Endodermal cell (in vitro differentiated cells): ENCODE data around the gene ZNF48. TPM values are rescaled to one million over a fixed set of nuclear protein-coding genes. Genes with fewer than 3 reads are reported as not detected.
A peak's percentile ranks its signal among the peaks of the same experiment; 100 is the strongest.

Source experiments
- DNase-seq: peaks from one replicate; pipeline ENCODE4 v3.0.0-alpha.2; 2017
- H3K27ac ChIP-seq: 2 replicates; pipeline ENCODE4 v1.5.1; 2013; ENCODE audit warnings: mild to moderate bottlenecking, low read depth, low read length, moderate library complexity
- H3K27me3 ChIP-seq: 2 replicates; pipeline ENCODE4 v1.6.1; 2013; ENCODE audit warnings: mild to moderate bottlenecking, low read length, moderate library complexity; ENCODE audit not compliant: insufficient read depth, control insufficient read depth, poor library complexity, severe bottlenecking
- H3K36me3 ChIP-seq: 2 replicates; pipeline ENCODE4 v1.7.0; 2013; ENCODE audit warnings: mild to moderate bottlenecking, low read length, moderate library complexity; ENCODE audit not compliant: control insufficient read depth, insufficient read depth
- H3K4me1 ChIP-seq: one replicate; pipeline ENCODE4 v1.7.0; 2013; ENCODE audit warnings: low read length; ENCODE audit not compliant: control insufficient read depth, insufficient read depth
- H3K4me3 ChIP-seq: 2 replicates; pipeline ENCODE4 v1.5.1; 2013; ENCODE audit warnings: mild to moderate bottlenecking, low read length, moderate library complexity
- H3K9ac ChIP-seq: 2 replicates; pipeline ENCODE4 v1.6.1; 2013; ENCODE audit warnings: mild to moderate bottlenecking, low read length, moderate library complexity; ENCODE audit not compliant: poor library complexity, severe bottlenecking; ENCODE audit errors: extremely low read depth
- H3K9me3 ChIP-seq: 2 replicates; pipeline ENCODE4 v1.6.1; 2013; ENCODE audit warnings: mild to moderate bottlenecking, low read length, moderate library complexity; ENCODE audit not compliant: control insufficient read depth
- H3K27ac Mint-ChIP-seq: 2 replicates; pipeline ENCODE4 v1.8.0; 2020; ENCODE audit warnings: mixed read lengths
- H3K27me3 Mint-ChIP-seq: 2 replicates; pipeline ENCODE4 v1.8.0; 2021; ENCODE audit warnings: mild to moderate bottlenecking, mixed read lengths; ENCODE audit not compliant: insufficient read depth
- H3K36me3 Mint-ChIP-seq: 2 replicates; pipeline ENCODE4 v1.8.0; 2020; ENCODE audit warnings: low read depth, mixed read lengths
- H3K4me1 Mint-ChIP-seq: 2 replicates; pipeline ENCODE4 v1.8.0; 2020; ENCODE audit warnings: mixed read lengths
- H3K4me3 Mint-ChIP-seq: 2 replicates; pipeline ENCODE4 v1.8.0; 2020; ENCODE audit warnings: mild to moderate bottlenecking, moderate library complexity, mixed read lengths
- H3K9me3 Mint-ChIP-seq: 2 replicates; pipeline ENCODE4 v1.8.0; 2020; ENCODE audit warnings: mild to moderate bottlenecking, mixed read lengths
- CTCF ChIP-seq: fragments of 200-600 bp; sonication (generic); conservative IDR thresholded peaks from 2 replicates; pipeline ENCODE4 v1.5.0; 2021; ENCODE audit warnings: antibody characterized with exemption, mild to moderate bottlenecking
- WGBS, 2 experiments: methylation state at CpG; one replicate each; pipeline versions ENCODE4 v1.1.5 to v1.1.7; 2013; ENCODE audit warnings: missing lambda C conversion rate in 2 of 2, mixed read lengths in 1 of 2; ENCODE audit not compliant: insufficient coverage in 1 of 2, insufficient read length in 1 of 2; 5-methylcytosine and 5-hydroxymethylcytosine counted together
- total RNA-seq, 2 donors: library from RNA; stranded (reverse); fragmentation: NEBNext Ultra II Directional in 1 of 2; extraction: Animal tissue kit (Norgen Biotek cat#: 25700) in 1 of 2; gene quantifications; 2 replicates in 1 of 2; 3 replicates in 1 of 2; pipeline ENCODE4 v1.2.1, GENCODE V29; 2021

Gene ZNF48
- total RNA-seq, 2 donors from 2014 or later = 40.1 to 58.4 TPM

- H3K9me3 ChIP-seq = no peaks in the 10 kb centered on the region
- peak overlapping the region; percentile 93 for H3K4me3 ChIP-seq
- H3K27me3 ChIP-seq = no peaks in the 10 kb centered on the region
- peak overlapping the region; percentile 96 for H3K9ac ChIP-seq
- Mint-ChIP-seq H3K27me3 (no peaks in the 10 kb centered on the region), H3K27ac (peak overlapping the region; percentile 99), H3K36me3 (peaks cover 43% of the 10 kb centered on the region), H3K4me3 (peak overlapping the region; percentile 96), H3K9me3 (no peaks in the 10 kb centered on the region), H3K4me1 (peaks cover 14% of the 10 kb centered on the region)
- H3K36me3 ChIP-seq = peaks cover 56% of the 10 kb centered on the region
- H3K27ac ChIP-seq = no peak overlapping the region
- peaks cover 9% of the 10 kb centered on the region for H3K4me1 ChIP-seq
- no peak for TF ChIP-seq CTCF
- DNase-seq = no peak
- 94 to 98% methylated on average over 13 to 23 of the region's 23 CpGs for WGBS, 2 experiments
These were observed 41.6 kb upstream of the ZNF48 start for GRCh38 chr16:30353438-30354129.

GRCh38 chr16:30354423-30355143 is 40.6 kb upstream of the ZNF48 start:
- Mint-ChIP-seq H3K9me3 (no peaks in the 10 kb centered on the region), H3K27ac (peak overlapping the region; percentile 99), H3K4me1 (peaks cover 14% of the 10 kb centered on the region), H3K4me3 (peak overlapping the region; percentile 96), H3K36me3 (peaks cover 43% of the 10 kb centered on the region), H3K27me3 (no peaks in the 10 kb centered on the region)
- WGBS, 2 experiments = 3 to 11% methylated on average over 14 to 36 of the region's 36 CpGs
- Histone ChIP-seq H3K4me3 (peak overlapping the region; percentile 93), H3K27ac (peak overlapping the region; percentile 85), H3K9ac (peak overlapping the region; percentile 96), H3K27me3 (no peaks in the 10 kb centered on the region), H3K4me1 (peaks cover 9% of the 10 kb centered on the region), H3K9me3 (no peaks in the 10 kb centered on the region), H3K36me3 (peaks cover 60% of the 10 kb centered on the region)
- TF ChIP-seq CTCF = no peak
- no peak for DNase-seq

DNA sequence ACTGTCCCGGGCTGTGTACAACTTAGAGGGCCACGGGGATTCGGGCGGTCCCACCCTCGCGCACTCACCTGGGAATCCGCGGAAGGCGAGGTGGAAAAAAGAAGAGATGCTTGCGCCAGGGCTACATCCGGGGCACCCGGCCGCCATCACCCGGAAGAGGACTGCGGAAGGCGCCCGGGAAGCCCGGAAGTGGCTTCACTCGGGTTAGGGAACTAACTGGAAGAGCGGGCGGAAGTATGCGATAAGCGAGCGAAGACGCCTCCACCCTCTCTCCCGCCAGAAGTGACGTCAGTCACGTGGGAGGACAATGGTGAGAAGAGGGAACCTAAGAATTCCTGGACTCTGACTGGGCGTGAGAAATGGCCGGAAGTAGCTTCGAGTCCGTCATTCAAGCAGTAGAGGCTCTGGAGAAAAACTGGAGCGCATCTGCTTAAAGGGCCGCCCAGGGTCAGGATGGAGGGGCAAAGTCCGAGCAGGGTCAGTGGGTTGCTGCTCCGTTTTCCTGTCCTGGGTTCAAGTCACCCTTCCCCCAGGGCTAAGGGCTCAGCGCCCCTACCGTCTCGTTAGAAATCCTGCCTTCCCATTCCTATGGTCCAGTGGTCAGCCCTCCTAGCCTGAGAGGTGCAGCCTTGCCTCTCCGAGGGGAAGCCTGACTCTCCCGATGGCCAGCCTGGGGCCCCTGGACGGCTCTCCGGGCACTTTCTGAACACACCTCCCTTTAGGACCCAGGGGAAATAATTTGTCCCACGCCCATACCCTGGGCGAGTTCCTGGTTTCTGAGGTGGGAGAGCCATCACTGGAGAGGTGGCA is 39.9 kb upstream of the ZNF48 start, which contains the start of gene CD2BP2:
TSS of gene CD2BP2 (minus strand) at position 165 of the 810 bp plus-strand sequence. CDS start 627 bp downstream, outside the sequence.
- H3K36me3 ChIP-seq = peaks cover 54% of the 10 kb centered on the region
- Mint-ChIP-seq H3K27ac (peak within 1 kb of the TSS; percentile 99), H3K4me1 (peaks cover 14% of the 10 kb centered on the region), H3K36me3 (peaks cover 40% of the 10 kb centered on the region), H3K9me3 (no peaks in the 10 kb centered on the region), H3K4me3 (peak within 1 kb of the TSS; percentile 96), H3K27me3 (no peaks in the 10 kb centered on the region)
- H3K4me3 ChIP-seq = peak within 1 kb of the TSS; percentile 93
- no peaks in the 10 kb centered on the region for H3K9me3 ChIP-seq
- H3K9ac ChIP-seq = peak within 1 kb of the TSS; percentile 96
- H3K4me1 ChIP-seq = peaks cover 9% of the 10 kb centered on the region
- 0% methylated on average over 21 to 45 of the region's 45 CpGs for WGBS, 2 experiments
- peak; percentile 97 for DNase-seq
- peak within 1 kb of the TSS; percentile 99 for H3K27ac ChIP-seq
- no peaks in the 10 kb centered on the region for H3K27me3 ChIP-seq
- peak; percentile 40 for TF ChIP-seq CTCF
